HTERT RPE-1 (cell line): ENCODE results near the gene NOTCH2.

Experiments used
- in situ Hi-C: fragments of 300-500 bp; cut with MboI; formaldehyde crosslinking; loops from 4 replicates; pipeline ENCODE4 v1.14.3; 2020; ENCODE audit warnings: low sequenced_read_pairs

The NOTCH2 gene

GRCh38 chr1:119948342-119949214 is 120.9 kb downstream of the NOTCH2 start:
- in situ Hi-C loops = no loop called here

- in situ Hi-C loops = no loop called here
Observed at GRCh38 chr1:119947468-119947867, 122.0 kb downstream of the NOTCH2 start.

- in situ Hi-C loops = no loop called here
Observed at GRCh38 chr1:119946724-119947123, 122.7 kb downstream of the NOTCH2 start.

GRCh38 chr1:119943216-119943615 is 126.2 kb downstream of the NOTCH2 start:
- in situ Hi-C loops = no loop called here

GRCh38 chr1:119941392-119941791 is 128.1 kb downstream of the NOTCH2 start:
- in situ Hi-C loops = no loop called here

GRCh38 chr1:119940697-119941096 is 128.8 kb downstream of the NOTCH2 start:
- in situ Hi-C loops = no loop called here

GRCh38 chr1:119937198-119937597 is 132.3 kb downstream of the NOTCH2 start:
- in situ Hi-C loops = no loop called here

GRCh38 chr1:119935915-119936314 is 133.5 kb downstream of the NOTCH2 start:
- in situ Hi-C loops = no loop called here

GRCh38 chr1:119935373-119935772 is 134.1 kb downstream of the NOTCH2 start:
- in situ Hi-C loops = no loop called here

- in situ Hi-C loops = no loop called here
Observed at GRCh38 chr1:119933397-119933796, 136.1 kb downstream of the NOTCH2 start.

GRCh38 chr1:119929643-119930315 is 139.7 kb downstream of the NOTCH2 start:
- in situ Hi-C loops = no loop called here

GRCh38 chr1:119926553-119926952 is 142.9 kb downstream of the NOTCH2 start:
- in situ Hi-C loops = no loop called here

- in situ Hi-C loops = no loop called here
Observed at GRCh38 chr1:119924948-119925898, 144.2 kb downstream of the NOTCH2 start.

GRCh38 chr1:119920104-119920968 is 149.1 kb downstream of the NOTCH2 start:
- in situ Hi-C loops = no loop called here

- in situ Hi-C loops = no loop called here
Observed at GRCh38 chr1:119919241-119919640, 150.2 kb downstream of the NOTCH2 start.

GRCh38 chr1:119918301-119918700 is 151.2 kb downstream of the NOTCH2 start:
- in situ Hi-C loops = no loop called here

- in situ Hi-C loops = no loop called here
Observed at GRCh38 chr1:119917304-119918055, 152.0 kb downstream of the NOTCH2 start.

GRCh38 chr1:119915517-119915916 is 153.9 kb downstream of the NOTCH2 start:
- in situ Hi-C loops = no loop called here

GRCh38 chr1:119914071-119914470 is 155.4 kb downstream of the NOTCH2 start:
- in situ Hi-C loops = no loop called here
